Mononuclear cell (primary cell): ENCODE results near the gene DNAH11. TPM values are rescaled to one million over a fixed set of nuclear protein-coding genes. Genes with fewer than 3 reads are reported as not detected.
"Not testable (repeated sequence)": the region's sequence is repeated elsewhere in the genome, so short reads cannot be mapped to it uniquely, and the experiment has no call there.

Source experiments
- H3K27me3 ChIP-seq: 2 replicates; pipeline ENCODE4 v1.6.0; 2011; ENCODE audit warnings: low read length, control low read depth; ENCODE audit not compliant: insufficient read depth
- H3K4me1 ChIP-seq: 2 replicates; pipeline ENCODE4 v1.5.1; 2011; ENCODE audit warnings: mild to moderate bottlenecking, low read length, control low read depth; ENCODE audit not compliant: insufficient read depth
- H3K4me3 ChIP-seq: 2 replicates; pipeline ENCODE4 v1.5.1; 2011; ENCODE audit warnings: mild to moderate bottlenecking, low read length, moderate library complexity
- H3K9me3 ChIP-seq: 2 replicates; pipeline ENCODE4 v1.5.1; 2011; ENCODE audit warnings: low read depth, mild to moderate bottlenecking, control low read depth, low read length
- total RNA-seq: library from RNA; depleted of rRNA; stranded (reverse); fragments of >200 nt; gene quantifications from one replicate; pipeline ENCODE4 v1.2.3, GENCODE V29; 2012

Gene DNAH11
- total RNA-seq, 1 donor, result under 0.01 TPM

DNA sequence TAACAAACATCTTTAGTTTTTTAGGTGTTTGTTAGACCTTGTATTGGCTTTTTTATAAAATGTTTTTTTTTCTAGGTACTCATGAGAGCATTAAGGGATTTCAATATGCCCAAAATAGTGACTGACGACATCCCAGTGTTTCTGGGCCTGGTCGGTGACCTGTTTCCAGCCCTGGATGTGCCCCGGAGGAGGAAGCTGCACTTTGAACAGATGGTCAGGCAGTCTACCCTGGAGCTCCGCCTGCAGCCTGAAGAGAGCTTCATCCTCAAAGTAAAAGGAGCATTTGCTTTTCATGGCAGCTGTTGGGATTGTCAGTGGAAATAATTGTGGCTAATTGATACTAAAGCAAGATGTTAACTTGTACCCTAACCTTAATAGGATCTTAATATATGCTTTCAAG, 161.5 kb downstream of the DNAH11 start:
- no peaks in the 10 kb centered on the region for H3K9me3 ChIP-seq
- no peaks in the 10 kb centered on the region for H3K4me1 ChIP-seq
- no peak overlapping the region for H3K4me3 ChIP-seq
- no peaks in the 10 kb centered on the region for H3K27me3 ChIP-seq

DNA sequence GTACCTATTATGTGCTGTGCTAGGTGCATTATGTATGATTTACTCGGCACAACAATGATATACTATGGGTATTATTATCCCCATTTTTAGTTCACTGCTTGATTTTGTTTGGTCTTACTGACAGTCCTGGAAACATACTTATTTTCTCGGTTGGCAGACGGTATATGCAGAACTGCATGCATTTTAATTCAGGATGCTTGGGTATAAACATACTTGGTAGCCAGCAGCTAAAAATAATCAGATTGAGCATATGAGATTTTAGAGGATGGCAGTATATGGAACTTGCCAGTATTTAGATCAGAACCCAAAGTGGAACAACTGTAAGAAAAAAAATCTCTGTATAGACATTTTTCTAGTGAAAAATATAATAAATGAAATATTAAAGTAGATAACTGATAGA, 163.3 kb downstream of the DNAH11 start:
- no peaks in the 10 kb centered on the region for H3K4me1 ChIP-seq
- no peaks in the 10 kb centered on the region for H3K27me3 ChIP-seq
- H3K4me3 ChIP-seq, result no peak overlapping the region
- H3K9me3 ChIP-seq, result no peaks in the 10 kb centered on the region

DNA sequence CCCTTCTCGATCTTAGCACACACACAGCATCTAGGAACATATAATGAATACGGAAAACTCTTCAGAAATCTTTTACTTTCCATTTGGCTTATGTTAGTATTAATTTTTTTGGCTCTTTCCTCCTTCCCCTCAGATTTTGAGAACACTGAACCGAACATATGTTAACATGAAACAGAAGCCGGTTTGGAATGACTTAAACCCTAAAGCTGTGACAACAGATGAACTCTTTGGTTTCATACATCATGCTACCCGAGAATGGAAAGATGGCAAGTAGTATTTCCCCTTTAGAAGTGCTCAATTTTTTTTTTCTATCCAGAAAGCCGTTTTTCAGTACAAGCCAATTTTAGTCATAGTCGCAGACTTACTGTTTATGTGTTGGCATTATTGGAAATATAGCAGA, 164.7 kb downstream of the DNAH11 start:
- H3K4me3 ChIP-seq, result no peak overlapping the region
- H3K9me3 ChIP-seq, result no peaks in the 10 kb centered on the region
- no peaks in the 10 kb centered on the region for H3K4me1 ChIP-seq
- no peaks in the 10 kb centered on the region for H3K27me3 ChIP-seq

DNA sequence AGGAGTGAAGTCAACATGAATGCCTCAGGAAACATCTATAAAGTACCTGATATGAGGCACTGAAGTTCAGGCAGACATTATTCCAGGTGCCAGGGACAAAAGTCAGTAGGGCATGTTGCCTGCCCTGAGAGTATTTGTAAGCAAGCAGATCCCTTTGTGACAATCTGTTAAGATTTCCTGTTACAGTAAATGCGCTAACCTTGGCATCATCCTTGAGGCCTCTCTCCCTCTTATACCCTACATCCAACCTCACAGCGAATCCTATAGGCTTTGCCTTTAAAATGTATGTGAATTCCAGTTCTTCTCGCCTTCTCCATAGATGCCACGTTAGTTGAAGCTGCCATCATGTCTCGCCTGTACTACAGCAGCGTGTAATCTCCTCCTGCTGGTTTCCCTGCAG, 165.3 kb downstream of the DNAH11 start:
- H3K27me3 ChIP-seq, result no peaks in the 10 kb centered on the region
- no peaks in the 10 kb centered on the region for H3K9me3 ChIP-seq
- no peaks in the 10 kb centered on the region for H3K4me1 ChIP-seq
- H3K4me3 ChIP-seq, result no peak overlapping the region

DNA sequence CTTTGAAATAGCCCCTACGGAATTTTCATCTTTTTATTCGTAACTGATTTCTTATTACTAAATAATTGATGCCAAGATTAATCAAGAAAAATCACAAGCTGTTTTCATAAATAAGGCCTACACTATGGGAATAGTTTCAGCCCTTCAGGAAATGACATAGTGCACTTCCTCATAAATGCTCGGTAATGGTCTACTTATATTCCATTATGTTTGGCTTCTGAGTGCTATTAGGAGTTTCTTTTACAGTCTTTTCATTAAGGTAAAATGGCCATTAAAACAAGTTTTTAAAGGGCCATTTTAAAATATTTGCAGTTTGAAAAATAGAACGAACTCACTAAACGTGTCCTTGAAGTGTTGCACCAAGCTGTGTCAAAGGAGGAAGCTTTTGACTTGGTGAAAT, 174.5 kb downstream of the DNAH11 start:
- Histone ChIP-seq H3K9me3 (no peaks in the 10 kb centered on the region), H3K4me1 (no peaks in the 10 kb centered on the region), H3K4me3 (no peak overlapping the region), H3K27me3 (no peaks in the 10 kb centered on the region)

DNA sequence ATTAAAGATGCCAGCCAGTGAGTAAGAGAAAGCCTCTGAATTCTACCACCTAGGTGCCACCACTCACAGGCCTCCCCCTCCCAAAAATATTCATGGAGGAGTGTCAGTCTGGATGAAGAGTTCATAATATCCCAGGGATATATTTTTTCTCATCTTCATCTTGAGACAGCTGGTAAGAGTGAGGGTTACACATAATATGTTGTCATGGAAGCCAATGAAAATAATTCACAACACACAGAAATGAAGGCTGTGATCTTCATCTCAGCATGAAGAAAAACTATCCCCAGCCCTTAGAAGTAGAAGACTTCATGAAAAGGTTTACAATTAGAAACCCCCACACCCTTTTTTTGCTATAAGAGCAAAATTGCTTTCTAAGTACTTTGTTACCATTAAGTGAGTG, 175.6 kb downstream of the DNAH11 start:
- Histone ChIP-seq H3K4me3 (no peak overlapping the region), H3K4me1 (no peaks in the 10 kb centered on the region), H3K9me3 (no peaks in the 10 kb centered on the region), H3K27me3 (no peaks in the 10 kb centered on the region)

DNA sequence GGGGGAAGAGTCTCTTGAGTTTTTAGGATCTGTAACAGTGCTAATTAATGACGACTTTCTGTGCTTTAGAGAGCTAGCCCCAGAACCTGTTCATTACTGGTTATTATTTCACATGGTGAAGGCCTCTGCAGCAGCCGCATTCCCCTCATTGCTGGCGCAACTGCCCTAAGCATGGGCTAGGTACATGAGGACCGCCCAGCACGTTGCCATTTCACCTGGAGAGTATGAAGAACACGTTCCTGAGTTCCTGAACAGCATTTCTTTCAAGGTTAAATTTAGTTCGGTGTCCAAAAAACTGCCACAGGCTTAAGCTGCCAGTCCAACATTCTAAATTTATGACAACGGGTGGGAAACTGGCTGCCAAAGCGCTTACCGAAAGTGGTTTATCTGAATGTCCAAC, 177.0 kb downstream of the DNAH11 start:
- Histone ChIP-seq H3K4me1 (no peaks in the 10 kb centered on the region), H3K4me3 (no peak overlapping the region), H3K9me3 (no peaks in the 10 kb centered on the region), H3K27me3 (no peaks in the 10 kb centered on the region)

DNA sequence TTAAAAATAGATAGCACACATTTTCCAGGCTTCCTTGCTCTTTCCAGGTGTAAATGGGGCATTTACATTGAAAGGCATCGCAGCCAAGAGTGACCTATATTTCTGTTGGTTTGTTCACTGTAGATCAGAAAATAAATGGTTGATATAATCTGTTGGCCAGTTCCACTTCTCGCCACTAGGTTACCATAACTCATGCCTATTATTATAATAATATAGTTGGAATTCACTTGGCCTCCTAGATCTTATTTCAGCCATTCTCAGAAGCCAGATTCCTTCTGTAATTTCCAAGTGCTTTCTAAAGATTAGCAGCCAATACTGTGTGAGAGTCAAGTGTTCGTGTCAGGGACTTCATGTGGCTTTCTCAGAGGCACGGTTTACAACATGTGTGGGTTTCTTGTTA, 179.5 kb downstream of the DNAH11 start:
- Histone ChIP-seq H3K9me3 (no peaks in the 10 kb centered on the region), H3K27me3 (no peaks in the 10 kb centered on the region), H3K4me1 (no peaks in the 10 kb centered on the region), H3K4me3 (no peak overlapping the region)

DNA sequence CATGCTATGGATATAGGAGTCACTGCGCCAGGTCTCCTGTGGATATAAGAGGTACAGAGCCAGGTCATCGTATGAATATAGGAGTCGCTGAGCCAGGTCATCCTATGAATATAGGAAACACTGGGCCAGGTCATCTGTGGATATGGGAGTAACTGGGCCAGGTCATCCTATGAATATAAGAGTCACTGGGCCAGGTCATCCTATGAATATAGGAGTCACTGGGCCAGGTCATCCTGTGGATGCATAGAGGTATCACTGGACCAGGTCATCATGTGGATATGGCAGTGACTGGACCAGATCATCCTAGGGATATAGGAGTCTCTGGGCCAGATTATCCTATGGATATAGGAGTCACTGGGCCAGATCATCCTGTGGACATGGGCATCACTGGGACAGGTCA, 181.7 kb downstream of the DNAH11 start:
- Histone ChIP-seq H3K9me3 (no peaks in the 10 kb centered on the region), H3K4me1 (no peaks in the 10 kb centered on the region), H3K4me3 (no peak overlapping the region), H3K27me3 (no peaks in the 10 kb centered on the region)

DNA sequence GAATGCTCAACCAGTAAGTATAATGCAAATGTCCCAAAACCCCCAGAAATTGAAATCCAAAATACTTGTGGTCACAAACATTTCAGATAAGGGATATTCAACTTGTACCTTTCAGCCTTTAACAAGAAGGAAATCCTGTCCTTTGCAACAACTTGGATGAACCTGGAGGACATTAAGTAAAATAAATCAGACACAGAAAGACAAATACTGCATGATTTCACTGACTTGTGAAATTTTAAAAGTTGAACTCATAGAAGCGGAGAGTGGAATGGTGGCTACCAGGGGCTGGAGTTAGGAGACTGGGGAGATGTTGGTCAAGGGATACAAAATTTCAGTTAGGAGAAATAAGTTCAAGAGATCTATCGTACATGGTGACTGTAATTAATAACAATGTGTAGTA, 187.6 kb downstream of the DNAH11 start:
- Histone ChIP-seq H3K9me3 (no peaks in the 10 kb centered on the region), H3K4me3 (no peak overlapping the region), H3K4me1 (no peaks in the 10 kb centered on the region), H3K27me3 (no peaks in the 10 kb centered on the region)

DNA sequence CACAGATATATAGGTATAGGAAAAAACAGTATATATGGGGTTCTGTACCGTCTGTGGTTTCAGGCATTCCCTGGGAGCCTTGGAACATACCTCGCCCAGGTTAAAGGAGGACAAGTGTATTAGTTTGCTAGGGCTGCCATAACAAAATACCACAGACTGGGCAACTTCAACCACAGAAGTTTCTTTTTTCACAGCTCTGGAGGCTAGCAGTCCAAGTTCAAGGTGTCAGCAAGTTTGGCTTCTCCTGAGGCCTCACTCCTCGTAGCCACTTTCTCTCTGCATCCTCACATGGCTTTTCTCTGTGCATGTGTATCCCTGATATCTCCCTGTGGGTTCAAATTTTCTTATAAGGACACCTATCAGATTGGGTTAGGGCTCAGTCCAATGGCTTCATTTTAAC, 189.1 kb downstream of the DNAH11 start:
- Histone ChIP-seq H3K4me1 (no peaks in the 10 kb centered on the region), H3K4me3 (no peak overlapping the region), H3K27me3 (no peaks in the 10 kb centered on the region), H3K9me3 (no peaks in the 10 kb centered on the region)

DNA sequence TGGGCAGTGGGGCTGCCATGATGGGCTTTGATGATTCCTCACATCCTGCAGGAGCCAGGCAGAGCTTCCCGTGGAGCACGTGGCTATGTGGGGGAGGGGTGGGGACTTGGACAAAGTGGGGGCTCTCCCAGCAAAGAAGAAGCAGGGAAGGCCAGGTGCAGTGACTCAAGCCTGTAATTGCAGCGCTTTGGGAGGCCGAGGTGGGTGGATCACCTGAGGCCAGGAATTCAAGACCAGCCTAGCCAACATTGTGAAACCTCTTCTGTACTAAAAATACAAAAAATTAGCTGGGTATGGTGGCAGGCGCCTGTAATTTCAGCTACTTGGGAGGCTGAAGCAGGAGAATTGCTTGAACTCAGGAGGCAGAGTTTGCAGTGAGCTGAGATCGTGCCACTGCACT, 190.1 kb downstream of the DNAH11 start:
- H3K27me3 ChIP-seq, H3K4me1 ChIP-seq, H3K9me3 ChIP-seq, H3K4me3 ChIP-seq: not testable (repeated sequence)

DNA sequence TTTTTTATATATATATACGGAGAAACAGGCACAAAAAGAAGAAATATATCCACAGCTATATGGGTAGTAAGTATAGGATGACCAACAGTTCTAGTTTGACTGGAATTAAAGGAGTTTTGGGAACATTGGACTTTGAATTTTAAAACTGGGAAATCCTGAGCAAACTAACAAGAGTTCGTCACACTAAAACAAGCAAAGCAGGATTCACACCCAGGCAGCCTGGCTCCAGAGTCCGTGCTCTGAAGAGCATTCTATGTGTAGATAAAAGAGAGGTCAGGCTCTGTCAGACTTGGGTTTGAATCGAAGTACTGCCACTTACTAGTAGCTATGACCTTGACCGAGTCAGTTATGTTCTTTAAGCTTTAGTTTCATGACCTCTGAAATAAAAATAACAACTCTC, 191.0 kb downstream of the DNAH11 start:
- H3K9me3 ChIP-seq, result no peaks in the 10 kb centered on the region
- no peaks in the 10 kb centered on the region for H3K27me3 ChIP-seq
- no peak overlapping the region for H3K4me3 ChIP-seq
- no peaks in the 10 kb centered on the region for H3K4me1 ChIP-seq

DNA sequence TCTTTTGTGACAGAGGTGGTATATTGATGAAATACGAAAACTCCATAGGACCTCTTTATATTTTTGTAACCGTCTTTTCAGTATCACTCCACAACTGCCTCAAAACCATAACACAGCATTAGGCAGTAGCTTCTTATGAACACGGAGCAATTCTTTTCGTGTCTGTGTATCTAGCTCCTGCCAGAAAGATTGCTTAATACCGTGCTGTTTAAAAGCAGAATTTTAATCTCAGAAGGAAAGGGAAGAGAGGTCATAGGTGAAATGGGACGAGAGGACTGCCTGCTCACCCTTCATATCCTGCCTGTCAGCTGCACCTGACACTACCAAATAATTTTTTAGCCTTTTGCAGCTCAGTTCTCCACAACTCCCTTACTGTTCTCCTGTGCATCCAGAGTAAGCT, 200.7 kb downstream of the DNAH11 start:
- no peak overlapping the region for H3K4me3 ChIP-seq
- H3K4me1 ChIP-seq, result no peaks in the 10 kb centered on the region
- no peaks in the 10 kb centered on the region for H3K9me3 ChIP-seq
- H3K27me3 ChIP-seq, result no peaks in the 10 kb centered on the region

DNA sequence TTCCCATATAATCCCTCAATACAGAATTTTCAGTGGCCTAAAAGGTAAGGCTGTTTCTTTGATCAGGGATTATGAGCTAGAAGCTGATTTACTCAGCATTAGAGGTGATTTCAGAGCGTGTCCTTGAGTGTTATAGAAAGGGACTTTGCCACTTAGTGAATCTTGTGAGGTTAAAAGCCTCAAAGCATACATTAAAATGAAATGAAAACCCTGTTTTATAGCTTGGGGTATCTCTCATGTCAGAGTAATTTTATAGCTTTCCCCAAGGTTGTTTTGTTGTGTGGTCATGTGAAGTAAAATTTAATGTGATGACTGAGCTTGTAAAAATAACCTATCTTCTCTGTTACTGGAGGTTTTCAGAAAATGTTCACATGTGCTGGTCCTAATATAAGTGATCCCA, 204.1 kb downstream of the DNAH11 start:
- H3K4me1 ChIP-seq, result no peaks in the 10 kb centered on the region
- no peak overlapping the region for H3K4me3 ChIP-seq
- no peaks in the 10 kb centered on the region for H3K27me3 ChIP-seq
- H3K9me3 ChIP-seq, result no peaks in the 10 kb centered on the region

DNA sequence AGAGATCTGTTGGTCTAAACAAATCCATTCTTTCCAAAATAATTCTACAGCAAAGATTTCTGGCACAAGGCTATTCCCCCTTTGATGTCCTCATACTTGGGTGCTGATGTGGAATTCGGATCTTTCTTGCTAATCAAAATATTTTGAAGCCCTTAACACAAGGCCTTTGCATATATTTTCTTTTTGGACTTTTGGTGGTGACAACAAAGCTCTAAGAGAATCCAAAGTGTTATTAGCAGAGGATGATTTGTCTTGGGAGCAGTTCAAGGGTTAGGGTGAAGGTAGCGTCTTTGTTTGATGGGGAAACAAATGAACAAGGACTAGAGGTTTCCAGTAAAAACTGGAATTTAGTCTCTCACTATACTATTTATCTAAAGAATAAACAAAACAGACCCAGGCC, 205.0 kb downstream of the DNAH11 start:
- H3K4me1 ChIP-seq, result no peaks in the 10 kb centered on the region
- H3K27me3 ChIP-seq, result no peaks in the 10 kb centered on the region
- no peaks in the 10 kb centered on the region for H3K9me3 ChIP-seq
- no peak overlapping the region for H3K4me3 ChIP-seq

DNA sequence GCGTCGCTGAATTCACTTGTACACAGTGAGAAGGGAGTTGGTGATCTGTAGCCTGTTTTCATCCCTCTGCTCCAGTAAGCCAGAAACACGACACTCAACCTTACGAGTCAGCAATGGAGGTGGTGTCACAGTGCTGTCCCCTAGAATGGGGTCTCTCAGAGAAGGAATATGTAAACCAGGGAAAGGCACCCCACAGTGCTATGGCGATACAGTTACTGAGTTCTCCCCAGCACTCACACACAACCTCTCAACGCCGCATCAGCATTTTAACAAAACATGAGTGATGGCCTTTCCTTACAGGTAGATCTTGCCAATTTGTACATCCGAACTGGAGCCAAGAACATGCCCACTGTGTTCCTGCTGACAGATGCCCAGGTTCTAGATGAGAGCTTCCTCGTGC, 206.5 kb downstream of the DNAH11 start:
- no peaks in the 10 kb centered on the region for H3K9me3 ChIP-seq
- no peaks in the 10 kb centered on the region for H3K4me1 ChIP-seq
- no peak overlapping the region for H3K4me3 ChIP-seq
- no peaks in the 10 kb centered on the region for H3K27me3 ChIP-seq
